H1 (cell line): ENCODE data around the gene ZNF385B. TPM values are rescaled to one million over a fixed set of nuclear protein-coding genes. Genes with fewer than 3 reads are reported as not detected.

Source experiments
- CHD2 ChIP-seq: IDR thresholded peaks from 2 replicates; pipeline ENCODE4 v1.6.1; 2012; ENCODE audit warnings: low read length, improper control_type of control experiment
- KDM1A ChIP-seq: fragments of 200-600, 300-600 bp; sonication (generic); IDR thresholded peaks from 2 replicates; pipeline ENCODE4 v1.7.1; 2016; ENCODE audit warnings: mild to moderate bottlenecking, low read length, borderline replicate concordance
- TAF1 ChIP-seq: IDR thresholded peaks from 2 replicates; pipeline ENCODE4 v1.6.1; 2011; ENCODE audit warnings: mild to moderate bottlenecking, low read depth, low read length
- polyA plus RNA-seq, 7 experiments: library from polyadenylated mRNA; depleted of rRNA in 3 of 7; stranded (reverse) in 5 of 7; unstranded in 2 of 7; fragments of >200 nt in 5 of 7; fragments of 200-250 nt in 2 of 7; gene quantifications; 1 replicate in 5 of 7; 2 replicates in 1 of 7; 4 replicates in 1 of 7; pipeline versions ENCODE4 v1.2.1 to v1.2.3, GENCODE V29; 2011 to 2013; ENCODE audit warnings: missing spikeins in 2 of 7, mixed read lengths in 2 of 7
- total RNA-seq: library from RNA; stranded (reverse); fragmentation: NEBNext Ultra II Directional; extraction: Animal tissue kit (Norgen Biotek cat#: 25700); gene quantifications from 2 replicates; pipeline ENCODE4 v1.2.1, GENCODE V29; 2021
- TF ChIP-seq, protein P1 (sequence below): IDR thresholded peaks from 2 replicates; pipeline ENCODE4 v1.6.1; 2011; ENCODE audit warnings: low read length, improper control_type of control experiment

The ZNF385B gene
- total and polyA plus RNA-seq, 2 of the 8 experiments (the other 6 are each of a cell fraction or from before 2014, with no cell fraction given) = 1.1 to 3.7 TPM

DNA sequence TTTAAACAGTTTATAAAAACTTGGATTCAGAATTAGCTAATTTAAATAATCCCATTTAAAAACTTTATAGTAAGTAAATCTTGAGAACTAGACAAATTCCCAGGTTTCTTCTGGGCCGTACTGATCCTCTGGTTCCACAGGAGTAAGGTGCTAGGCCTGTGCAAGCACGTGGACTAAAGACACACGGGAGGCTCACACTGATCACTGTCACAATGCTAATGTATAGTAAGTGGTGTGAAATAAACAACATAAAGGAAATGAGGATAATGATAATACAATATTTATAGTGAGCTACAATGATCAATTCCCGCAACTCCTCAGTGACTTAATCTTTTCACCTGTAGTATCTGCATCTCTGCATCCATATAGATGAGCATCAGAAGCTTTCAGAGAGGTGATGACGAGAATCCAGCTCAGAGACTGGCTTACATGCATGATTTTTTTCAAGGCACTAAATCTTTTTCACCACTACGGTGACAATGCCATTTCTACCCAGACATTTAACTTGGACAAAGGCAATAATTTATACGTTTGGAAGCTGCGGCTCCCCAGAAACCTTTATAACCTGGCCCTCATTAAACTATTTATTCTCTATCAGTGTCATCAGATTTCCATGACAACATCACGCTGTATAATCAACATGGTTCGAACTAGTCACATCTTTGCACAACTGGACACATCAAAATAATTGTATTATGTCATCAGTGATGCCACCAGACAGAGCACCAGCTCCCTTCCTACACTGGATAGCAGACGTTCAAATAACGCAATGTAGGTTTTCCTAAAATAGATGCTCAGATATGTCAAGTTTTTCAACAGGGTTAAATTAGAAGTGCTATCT lies 196.2 kb downstream of the ZNF385B start (continued):
- TF ChIP-seq, protein P1, sequence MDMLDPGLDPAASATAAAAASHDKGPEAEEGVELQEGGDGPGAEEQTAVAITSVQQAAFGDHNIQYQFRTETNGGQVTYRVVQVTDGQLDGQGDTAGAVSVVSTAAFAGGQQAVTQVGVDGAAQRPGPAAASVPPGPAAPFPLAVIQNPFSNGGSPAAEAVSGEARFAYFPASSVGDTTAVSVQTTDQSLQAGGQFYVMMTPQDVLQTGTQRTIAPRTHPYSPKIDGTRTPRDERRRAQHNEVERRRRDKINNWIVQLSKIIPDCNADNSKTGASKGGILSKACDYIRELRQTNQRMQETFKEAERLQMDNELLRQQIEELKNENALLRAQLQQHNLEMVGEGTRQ = no peak
- TF ChIP-seq KDM1A (no peak), CHD2 (no peak), TAF1 (no peak)
- TF ChIP-seq, all 59 proteins: peak for 0
